GM21717 (cell line): Measurements from ENCODE around the gene SP100.
"Not testable (repeated sequence)": the region's sequence is repeated elsewhere in the genome, so short reads cannot be mapped to it uniquely, and the experiment has no call there.

ENCODE experiments used
- ATAC-seq: cut with Tn5 transposase; IDR thresholded peaks from one replicate; pipeline ENCODE4 v1.9.1; 2021; ENCODE audit warnings: mild to moderate bottlenecking, moderate library complexity; ENCODE audit not compliant: unreplicated experiment

SP100 gene

DNA sequence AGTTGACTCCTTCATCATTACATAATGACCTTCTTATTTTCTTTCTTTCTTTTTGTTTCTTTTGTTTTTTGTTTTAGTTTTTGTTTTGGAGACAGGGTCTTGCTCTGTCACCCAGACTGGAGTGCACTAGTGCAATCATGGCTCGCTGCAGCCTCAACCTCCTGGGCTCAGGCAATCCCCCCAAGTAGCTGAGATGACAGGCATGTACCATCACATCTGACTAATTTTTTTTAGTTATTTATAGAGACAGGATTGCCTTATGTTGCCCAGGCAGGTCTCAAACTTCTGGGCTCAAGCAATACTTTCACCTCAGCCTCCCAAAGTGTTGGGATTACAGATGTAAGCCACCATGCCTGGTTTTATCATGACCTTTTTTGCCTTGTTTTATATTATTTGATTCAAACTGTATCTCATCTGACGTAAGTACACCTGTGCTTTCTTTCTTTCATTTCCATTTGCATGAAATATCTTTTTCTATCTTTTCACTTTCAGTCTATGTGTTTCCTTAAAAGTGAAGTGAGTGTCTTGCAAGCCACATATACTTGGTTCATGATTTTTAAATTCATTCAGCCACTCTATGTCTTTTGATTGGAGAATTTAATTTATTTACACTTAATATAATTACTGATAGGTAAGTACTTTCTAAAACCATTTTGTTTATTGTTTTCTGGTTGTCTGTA lies 39.1 kb downstream of the SP100 start:
- peak; percentile 58 for ATAC-seq

GRCh38 chr2:230457073-230457768 lies 41.2 kb downstream of the SP100 start:
- no peak for ATAC-seq

DNA sequence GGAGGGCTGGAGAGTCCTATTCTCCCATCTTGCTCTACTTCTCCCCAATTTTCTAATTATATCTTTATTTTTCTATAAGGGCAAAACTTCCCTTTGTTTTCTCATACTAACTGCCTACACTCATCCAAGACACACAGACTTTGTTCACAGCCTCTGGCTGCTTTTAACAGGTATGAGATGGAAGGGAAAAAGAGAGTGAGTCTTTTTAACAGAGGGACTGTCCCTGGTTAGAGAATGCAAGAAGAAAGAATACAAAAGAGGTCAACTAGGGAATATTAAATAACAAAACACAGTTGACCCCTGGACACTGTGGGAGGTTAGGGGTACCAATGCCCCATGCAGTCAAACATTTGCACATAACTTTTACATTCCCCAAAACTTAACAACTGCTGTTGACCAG lies 41.8 kb downstream of the SP100 start:
- no peak for ATAC-seq

DNA sequence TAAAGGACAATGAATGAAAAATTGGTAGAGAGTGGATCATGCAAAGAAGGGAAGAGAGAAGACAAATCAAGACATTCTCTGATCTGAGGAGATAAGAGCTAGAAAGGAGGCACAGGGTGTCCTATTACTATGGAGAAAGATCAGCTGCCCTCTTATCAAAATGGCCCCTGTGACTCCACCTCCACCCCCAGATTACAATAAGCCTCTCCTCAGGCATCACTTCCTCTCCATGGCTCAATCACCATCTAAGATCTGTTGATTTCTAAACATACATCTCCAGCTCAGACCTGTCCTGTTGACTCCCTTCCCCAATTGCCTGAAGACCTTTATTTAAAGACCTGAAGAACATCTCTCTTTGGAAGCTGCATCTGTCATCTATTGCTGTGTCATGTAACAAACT lies 43.2 kb downstream of the SP100 start:
- no peak for ATAC-seq

- peak; percentile 46 for ATAC-seq
Observed at GRCh38 chr2:230471074-230471473, 55.1 kb downstream of the SP100 start.

DNA sequence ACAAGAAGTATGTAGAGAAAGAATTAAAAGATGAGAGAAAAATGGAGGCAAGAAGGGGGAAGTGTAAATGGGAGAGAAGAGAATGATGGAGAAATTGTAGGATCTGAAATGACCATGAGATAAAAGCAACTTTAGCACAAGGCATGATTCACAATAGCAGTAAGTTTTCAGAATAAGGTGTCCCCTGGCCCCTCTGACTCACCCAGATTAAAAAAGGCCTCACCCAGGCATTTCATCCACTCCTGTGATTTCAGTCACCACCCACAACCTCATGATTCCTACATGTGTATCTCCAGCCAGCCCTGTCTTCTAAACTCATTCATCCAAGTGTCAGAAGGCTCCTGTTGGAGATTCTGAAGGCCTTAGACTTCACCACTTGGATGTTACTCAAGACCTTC lies 56.6 kb downstream of the SP100 start:
- no peak for ATAC-seq

DNA sequence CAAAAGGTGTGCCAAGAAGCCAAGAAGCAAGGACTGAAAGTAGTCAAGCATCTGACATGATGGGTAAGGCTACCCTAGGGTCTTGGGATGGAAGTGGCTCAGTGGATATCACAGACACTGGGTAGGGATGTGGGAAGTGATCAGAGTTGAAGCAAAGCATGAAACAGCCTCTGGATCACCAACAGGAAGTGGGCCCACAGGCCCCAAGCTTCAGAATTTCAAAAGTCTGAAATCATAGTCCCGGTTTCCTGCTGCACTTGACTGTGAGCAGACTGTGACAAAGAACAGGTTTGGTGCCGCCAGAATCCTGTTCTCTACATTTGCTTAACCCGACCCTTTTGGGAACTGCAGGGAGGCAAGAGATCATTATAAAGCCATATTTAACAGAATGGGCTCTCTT lies 57.4 kb downstream of the SP100 start:
- no peak for ATAC-seq

DNA sequence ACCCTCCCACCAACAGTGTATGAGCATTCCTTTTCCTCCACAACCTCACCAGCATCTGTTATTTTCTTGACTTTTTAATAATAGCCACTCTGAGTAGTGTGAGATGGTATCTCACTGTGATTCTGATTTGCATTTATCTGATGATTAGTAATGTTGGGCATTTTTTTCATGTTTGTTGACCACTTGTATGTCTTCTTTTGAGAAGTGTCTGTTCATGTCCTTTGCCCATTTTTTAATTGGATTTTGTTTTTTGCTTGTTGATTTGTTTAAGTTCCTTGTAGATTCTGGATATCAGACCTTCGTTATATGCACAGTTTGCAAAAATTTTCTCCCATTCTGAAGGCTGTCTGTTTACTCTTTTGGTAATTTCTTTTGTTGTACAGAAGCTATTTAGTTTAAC lies 59.1 kb downstream of the SP100 start:
- ATAC-seq, result no peak

DNA sequence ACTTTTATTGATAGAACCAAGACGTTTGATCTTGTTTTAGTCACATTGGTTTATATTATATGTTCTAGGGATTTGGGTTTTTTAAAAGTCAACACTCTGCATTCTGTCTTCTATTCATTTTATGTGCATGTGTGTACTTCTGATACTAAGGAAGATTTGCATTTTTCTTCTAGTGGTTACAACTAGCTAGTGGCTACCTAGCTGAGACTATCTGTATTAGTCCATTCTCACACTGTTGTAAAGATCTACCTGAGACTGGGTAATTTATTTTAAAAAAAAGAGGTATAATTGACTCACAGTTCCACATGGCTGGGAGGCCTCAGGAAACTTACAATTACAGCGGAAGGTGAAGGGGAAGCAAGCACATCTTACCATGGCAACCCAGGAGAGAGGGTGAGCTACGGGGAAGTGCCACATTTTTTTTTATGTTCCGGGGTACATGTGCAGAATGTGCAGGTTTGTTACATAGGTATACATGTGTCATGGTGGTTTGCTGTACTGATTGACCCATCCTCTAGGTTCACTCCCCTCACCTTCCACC lies 69.9 kb downstream of the SP100 start:
- no peak for ATAC-seq

GRCh38 chr2:230491219-230491618 lies 75.2 kb downstream of the SP100 start:
- not testable (repeated sequence) for ATAC-seq

DNA sequence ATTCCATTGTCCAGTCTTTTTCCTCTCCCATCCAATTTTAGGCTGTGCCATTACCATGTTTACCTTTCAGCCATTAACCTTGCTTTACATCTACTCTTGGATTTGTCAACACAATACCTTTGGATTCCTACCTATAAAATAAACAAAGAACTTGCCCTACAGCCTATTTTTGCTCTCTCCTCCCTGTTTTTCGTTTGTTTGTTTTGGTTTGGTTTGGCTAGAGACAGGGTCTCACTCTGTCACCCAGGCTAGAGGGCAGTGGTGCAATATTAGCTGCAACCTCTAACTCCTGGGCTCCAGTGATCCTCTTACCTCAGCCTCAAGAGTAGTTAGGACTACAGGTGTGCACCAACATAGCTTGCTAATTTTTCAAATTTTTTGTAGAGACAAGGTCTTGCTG lies 76.1 kb downstream of the SP100 start:
- ATAC-seq, result no peak

- ATAC-seq, result no peak
Observed at GRCh38 chr2:230494980-230495379, 79.0 kb downstream of the SP100 start.

DNA sequence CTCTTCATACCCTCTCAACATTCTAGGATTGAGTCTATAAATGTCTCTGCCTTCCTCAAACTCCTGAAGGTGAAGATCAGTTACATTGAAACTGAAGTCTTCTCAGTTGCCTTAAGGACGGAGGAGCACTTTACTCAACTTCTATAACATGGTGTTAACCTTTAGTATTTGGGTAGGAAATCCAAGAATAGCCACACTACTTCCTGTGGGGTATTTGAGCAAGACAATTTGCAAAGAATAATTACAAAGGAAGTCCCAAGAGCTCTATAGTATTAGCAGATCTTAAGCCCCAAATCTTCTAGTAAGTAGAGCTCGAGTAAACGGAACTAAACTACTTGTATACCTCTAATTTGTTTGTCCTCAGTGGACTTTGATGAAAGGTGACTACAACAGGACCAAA lies 80.9 kb downstream of the SP100 start:
- no peak for ATAC-seq

DNA sequence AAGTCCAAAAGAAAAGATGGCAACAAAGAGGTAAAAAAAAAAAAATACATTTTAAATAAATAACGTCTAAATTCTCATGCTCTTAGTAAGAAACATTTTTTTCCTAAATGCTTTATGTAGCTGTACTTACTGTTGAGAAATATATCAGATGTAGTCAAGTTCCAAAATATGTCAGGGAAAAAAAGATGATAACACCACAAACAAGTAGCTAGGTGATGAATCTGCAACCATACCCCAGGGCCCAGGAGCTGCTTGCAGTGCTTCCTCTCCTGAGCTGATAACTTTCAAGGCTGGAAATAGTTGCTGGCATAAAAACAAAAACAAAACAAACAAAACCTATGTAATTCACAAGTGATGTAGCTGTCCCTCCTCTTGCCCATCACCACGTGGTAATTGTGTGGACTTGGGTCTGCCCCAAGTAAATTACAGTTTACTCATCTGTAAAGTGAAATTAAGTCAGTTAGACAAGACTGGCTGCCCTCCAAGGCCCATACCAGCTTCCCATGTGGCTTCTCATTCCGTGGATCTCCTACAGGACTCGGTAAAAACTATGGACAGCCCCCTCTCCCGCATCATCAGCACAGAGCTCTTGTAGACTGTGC lies 82.6 kb downstream of the SP100 start:
- no peak for ATAC-seq

DNA sequence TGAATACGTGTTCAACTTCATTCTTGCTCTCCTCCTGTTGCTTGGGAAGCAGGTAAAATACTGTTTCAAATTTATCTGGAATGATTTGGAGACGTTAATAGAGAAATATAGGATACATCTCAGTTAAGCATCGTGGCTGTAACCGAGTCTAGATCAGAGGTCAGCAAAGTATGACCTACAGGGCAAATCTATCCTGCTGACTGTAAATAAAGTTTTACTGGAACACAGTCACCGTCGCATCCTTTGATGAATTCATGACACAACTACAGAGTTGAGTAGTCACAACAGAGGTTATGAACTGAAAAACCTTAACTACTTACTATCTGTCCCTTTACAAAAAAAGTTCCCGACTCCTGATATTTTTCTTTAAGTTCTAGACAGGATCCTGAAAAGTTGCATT lies 86.6 kb downstream of the SP100 start:
- ATAC-seq, result no peak

DNA sequence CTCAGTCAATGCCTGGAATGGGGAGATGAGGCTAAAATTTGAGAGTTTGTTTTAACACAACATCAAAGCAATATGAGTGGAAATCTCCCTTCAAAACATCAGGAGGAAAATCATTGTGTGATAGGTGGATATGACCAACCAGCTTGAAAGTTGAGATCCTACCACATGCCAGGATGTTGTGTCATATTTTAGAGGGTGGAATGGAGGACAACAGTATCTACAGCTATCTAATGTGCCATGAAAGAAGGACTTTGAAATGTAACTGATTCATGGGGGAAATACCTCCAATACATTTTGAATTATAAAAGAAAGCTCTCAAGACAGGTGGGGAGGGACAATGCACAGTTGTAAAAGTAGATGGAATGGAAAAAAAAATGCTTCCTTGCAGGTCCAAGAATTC lies 87.8 kb downstream of the SP100 start:
- no peak for ATAC-seq

DNA sequence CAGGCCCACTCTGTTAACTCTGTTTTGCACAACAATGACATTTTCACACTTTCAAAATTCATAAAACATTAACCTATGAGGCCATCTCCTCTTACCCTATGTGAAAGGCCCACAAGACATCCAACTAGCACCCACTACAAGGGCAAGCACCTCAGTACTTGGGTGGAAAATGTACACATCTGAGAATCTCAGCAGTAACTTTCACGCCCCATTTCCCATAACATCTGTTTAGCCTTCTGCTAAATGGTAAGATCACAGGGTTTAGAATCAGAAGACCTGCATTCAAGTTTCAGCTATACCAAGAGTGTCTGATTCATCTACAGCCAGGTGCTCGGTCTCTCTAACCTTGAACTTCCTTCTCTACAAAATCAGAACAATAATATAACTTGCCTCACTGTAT lies 89.2 kb downstream of the SP100 start:
- ATAC-seq, result peak; percentile 63

- ATAC-seq, result no peak
Observed at GRCh38 chr2:230512955-230513748, 97.2 kb downstream of the SP100 start.

DNA sequence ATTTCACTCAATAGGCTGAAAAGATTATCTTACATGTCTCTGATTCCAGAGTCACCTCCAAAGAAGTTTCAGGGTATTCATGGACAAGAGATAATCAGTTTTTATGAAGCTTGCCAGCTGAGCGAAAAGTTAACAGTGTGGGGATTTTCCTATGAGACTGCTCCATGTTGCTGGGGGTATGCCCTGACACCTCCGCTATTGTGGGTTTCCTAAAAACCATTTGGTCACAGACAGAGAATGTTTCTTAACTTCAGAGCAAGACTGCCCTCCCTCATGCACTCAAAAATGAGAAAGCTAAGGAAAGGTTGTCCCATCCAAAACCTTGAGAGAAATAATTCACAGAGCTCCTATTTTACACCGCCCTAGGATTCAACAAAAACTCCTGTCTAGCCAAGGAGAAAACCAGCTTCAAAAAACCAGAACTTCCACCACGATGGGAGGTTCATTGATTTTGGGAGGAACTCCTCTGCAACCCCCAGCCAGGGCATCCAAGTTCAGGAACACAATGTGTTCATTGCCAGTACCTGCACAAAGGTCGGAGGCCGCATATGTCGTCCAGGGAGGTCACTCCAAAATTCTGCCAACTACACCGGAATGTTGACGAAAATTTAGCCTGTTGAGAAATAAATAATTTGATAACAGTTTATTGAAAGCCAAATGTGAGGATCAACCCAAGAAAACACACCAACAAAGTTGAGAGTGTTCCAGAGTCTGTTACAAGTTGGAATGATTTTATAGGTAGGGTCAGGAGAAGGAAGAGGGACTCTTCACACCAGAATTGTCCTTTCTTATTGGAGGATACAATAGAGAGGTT lies 104.3 kb downstream of the SP100 start:
- ATAC-seq, result no peak

DNA sequence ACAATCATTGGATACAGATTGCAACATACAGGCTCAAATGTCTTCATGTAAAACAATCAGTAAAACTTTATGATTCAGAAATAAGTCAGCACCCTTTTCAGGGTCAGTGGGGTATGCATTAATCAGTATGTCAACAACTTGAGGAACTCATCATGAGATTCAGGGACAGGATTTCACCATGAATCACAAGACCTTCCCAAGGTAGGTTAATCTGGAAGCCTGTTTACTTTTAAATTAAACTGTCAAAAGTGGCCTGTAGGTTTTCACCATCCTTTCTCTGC lies 104.8 kb downstream of the SP100 start:
- no peak for ATAC-seq

- ATAC-seq, result no peak
Observed at GRCh38 chr2:230521386-230521785, 105.4 kb downstream of the SP100 start.
